Measurements from ENCODE around the gene TCF7L2.

Gene TCF7L2

GRCh38 chr10:113069595-113069994 lies 119.5 kb downstream of the TCF7L2 start:
- no peak for TF ChIP-seq CTCF (IDR thresholded peaks at IDR 0.05)

GRCh38 chr10:113071446-113071845 lies 121.4 kb downstream of the TCF7L2 start:
- no peak for TF ChIP-seq CTCF (IDR thresholded peaks at IDR 0.05)

- no peak for TF ChIP-seq CTCF (IDR thresholded peaks at IDR 0.05)
These were observed 123.6 kb downstream of the TCF7L2 start for GRCh38 chr10:113073549-113074189.

- TF ChIP-seq CTCF (IDR thresholded peaks at IDR 0.05): no peak
These were observed 126.9 kb downstream of the TCF7L2 start for GRCh38 chr10:113076949-113077348.

GRCh38 chr10:113078282-113078907 lies 128.3 kb downstream of the TCF7L2 start:
- TF ChIP-seq CTCF (IDR thresholded peaks at IDR 0.05): no peak

- no peak for TF ChIP-seq CTCF (IDR thresholded peaks at IDR 0.05)
These were observed 130.2 kb downstream of the TCF7L2 start for GRCh38 chr10:113080061-113080924.

- TF ChIP-seq CTCF (IDR thresholded peaks at IDR 0.05): no peak
These were observed 130.8 kb downstream of the TCF7L2 start for GRCh38 chr10:113080925-113081229.

Measured in LNCAP (cell line).